HG03558 (cell line): ENCODE measurements around the gene DAB1.

ENCODE experiments used
- ATAC-seq: cut with Tn5 transposase; IDR thresholded peaks from one replicate; pipeline ENCODE4 v1.9.1; 2021; ENCODE audit warnings: moderate number of reproducible peaks; ENCODE audit not compliant: unreplicated experiment; ENCODE audit errors: extremely low read depth

The DAB1 gene

GRCh38 chr1:57327336-57327735 lies 96.5 kb downstream of the DAB1 start:
- no peak for ATAC-seq

DNA sequence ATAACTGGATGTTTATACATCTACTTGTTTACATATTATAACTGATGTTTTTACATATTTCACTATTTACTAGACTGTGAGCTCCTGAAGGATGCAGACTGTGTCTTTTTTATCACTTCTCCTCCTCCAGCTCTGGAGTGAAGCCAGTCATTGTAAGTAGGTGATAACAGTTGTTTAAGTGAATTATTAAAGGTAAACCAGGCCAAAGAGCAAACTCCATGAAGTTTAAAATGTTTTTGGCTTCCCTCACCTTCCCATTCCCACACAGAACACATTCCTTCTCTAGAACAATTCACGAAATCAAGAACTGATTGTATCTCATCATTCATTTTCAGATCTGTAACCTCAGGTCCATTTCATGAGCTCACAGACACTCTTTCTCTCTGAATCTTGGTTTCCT lies 98.3 kb downstream of the DAB1 start:
- ATAC-seq = no peak

DNA sequence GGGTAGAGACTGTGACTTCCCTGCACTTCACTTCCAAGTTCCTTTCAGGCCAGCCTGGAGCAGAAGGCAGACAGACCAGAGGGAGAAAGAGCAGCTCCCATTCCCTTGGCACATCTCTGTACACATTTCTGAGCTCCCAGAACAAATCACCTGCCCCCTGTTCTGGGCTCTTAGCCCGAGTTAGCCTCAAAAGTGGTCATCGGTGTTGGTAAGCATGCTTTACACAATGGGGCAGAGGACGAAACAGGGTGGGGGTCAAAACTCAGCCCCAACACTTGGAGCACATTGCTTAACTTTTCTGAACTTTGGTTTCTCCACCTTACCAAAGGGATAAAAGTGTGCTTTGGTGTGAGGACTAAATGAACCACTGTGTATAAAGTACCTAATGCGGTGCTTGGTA lies 98.7 kb downstream of the DAB1 start:
- no peak for ATAC-seq

GRCh38 chr1:57324388-57324787 lies 99.5 kb downstream of the DAB1 start:
- no peak for ATAC-seq

GRCh38 chr1:57321776-57322175 lies 102.1 kb downstream of the DAB1 start:
- no peak for ATAC-seq

- ATAC-seq = no peak
Observed at GRCh38 chr1:57319791-57320190, 104.1 kb downstream of the DAB1 start.

- ATAC-seq = no peak
Observed at GRCh38 chr1:57319165-57319564, 104.7 kb downstream of the DAB1 start.

DNA sequence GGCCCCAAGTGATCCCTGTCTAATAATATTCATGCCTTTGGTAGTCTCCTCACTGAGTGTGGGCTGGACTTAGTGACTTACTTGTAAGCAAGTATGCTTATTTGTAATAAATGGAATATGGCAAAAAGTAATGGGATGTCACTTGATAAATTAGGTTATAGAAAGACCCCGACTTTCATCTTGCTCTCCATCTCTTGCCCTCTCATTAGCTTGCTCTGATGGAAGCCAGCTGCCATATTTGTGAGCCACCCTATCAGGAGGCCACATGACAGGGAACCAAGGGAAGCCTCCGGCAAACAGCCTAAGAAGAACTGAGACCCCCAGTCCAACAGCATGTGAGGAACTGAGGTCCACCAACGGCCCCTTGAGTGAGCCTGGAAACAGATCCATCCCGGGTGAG lies 107.0 kb downstream of the DAB1 start:
- ATAC-seq = no peak

- ATAC-seq = no peak
Observed at GRCh38 chr1:57316291-57316690, 107.6 kb downstream of the DAB1 start.

DNA sequence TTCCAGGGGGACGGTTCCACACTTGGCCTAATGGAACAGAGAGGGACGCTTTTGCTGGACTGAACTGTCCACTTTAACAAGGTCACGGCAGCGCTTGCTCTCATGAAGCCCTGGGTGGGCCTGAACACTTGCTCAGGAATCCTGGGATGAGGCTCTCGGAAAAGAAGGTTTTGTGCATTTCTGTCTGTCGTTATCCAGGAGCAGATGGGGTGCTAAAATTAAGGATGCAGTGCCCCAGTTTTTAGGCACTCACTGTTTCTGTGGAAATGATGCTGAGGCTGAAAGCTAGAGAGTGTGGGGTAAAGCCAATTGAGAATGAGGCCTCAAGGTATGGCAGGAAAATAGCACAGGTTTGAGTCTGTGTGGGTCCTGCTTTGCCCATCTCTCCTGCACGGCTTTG lies 111.0 kb downstream of the DAB1 start:
- no peak for ATAC-seq

DNA sequence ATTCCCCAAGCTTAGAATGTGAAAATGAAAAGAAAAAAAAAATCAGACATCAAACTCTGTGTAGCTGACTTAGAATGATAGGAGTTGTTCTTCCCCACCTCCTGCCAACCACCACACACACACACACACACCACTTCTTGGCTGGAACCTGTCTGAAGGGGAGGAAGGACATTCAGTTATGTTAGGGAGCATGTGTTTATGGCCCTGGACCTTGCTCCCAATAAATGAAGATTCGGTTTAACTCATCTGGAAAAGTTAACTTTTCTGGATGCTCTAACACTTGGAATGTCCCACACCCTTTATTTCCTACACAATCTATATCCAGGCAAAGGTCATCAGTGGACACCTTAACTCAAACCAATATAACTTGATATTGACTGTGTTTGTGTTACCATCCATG lies 112.4 kb downstream of the DAB1 start:
- no peak for ATAC-seq

GRCh38 chr1:57311006-57311405 lies 112.9 kb downstream of the DAB1 start:
- no peak for ATAC-seq

GRCh38 chr1:57309630-57310029 lies 114.2 kb downstream of the DAB1 start:
- ATAC-seq = no peak

- ATAC-seq = no peak
Observed at GRCh38 chr1:57307392-57308170, 116.3 kb downstream of the DAB1 start.

DNA sequence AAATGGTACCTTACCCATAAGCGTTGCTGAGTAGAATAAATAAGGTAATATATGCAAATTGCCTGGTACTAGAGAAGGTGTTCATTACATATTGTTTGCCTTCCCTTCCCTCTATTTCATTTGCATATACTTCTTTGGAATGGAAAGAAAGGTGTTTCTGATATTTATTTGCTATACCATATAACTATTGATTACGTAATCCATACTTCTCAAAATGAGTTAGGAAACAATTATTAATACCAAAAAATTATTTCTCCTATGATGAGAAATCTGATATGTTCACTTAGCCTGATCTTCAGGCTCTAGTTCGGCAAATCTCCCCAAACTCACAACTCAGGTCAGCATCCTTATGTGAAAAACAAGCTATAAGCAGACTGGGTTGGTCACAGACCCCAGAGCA lies 119.3 kb downstream of the DAB1 start:
- ATAC-seq = no peak

- no peak for ATAC-seq
Observed at GRCh38 chr1:57302812-57303596, 120.9 kb downstream of the DAB1 start.

- ATAC-seq = no peak
Observed at GRCh38 chr1:57300186-57300585, 123.7 kb downstream of the DAB1 start.

GRCh38 chr1:57296726-57297250 lies 127.1 kb downstream of the DAB1 start:
- no peak for ATAC-seq

- no peak for ATAC-seq
Observed at GRCh38 chr1:57295326-57295725, 128.5 kb downstream of the DAB1 start.

DNA sequence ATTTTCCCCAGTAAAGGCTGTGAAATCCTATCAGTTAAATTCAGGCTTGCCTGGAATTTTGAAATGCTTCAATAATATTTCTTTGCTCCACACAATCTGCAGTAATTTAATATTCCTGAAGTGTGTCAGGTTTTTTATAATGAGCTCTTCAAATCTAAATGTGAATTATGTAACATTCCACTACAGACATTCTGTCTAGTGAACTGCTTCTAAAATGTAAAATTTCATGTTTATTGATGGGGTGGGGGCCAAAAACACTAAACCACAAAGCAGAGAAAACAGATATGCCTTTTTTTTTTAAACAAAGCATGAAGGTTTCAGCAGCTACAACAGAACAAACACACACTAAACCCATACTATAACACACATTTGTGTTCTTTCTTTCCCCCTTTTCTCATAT lies 129.7 kb downstream of the DAB1 start:
- no peak for ATAC-seq

DNA sequence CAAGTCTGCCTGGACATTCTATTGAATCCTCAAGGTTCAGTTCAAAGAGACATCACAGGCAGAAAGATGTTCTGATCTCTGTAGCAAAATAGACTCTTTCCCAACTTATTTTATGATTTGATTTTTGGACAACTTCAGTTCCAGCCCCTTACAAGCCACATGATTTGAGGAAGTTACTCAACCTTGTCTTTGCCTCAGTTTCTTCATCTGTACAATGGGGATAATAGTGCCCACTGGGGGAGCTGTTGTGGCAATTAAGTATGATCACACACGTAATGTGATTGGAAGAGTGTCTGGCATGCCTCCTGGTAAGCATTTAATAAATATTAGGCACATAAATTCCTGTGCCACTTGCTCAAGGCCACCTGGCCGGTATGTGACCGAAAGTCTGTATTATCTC lies 130.6 kb downstream of the DAB1 start:
- no peak for ATAC-seq

- ATAC-seq = no peak
Observed at GRCh38 chr1:57289781-57290180, 134.1 kb downstream of the DAB1 start.
